ENCODE results near the gene DNAJC11. TPM values are rescaled to one million over a fixed set of nuclear protein-coding genes. Genes with fewer than 3 reads are reported as not detected.
A peak's percentile ranks its signal among the peaks of the same experiment; 100 is the strongest.
"Not testable (repeated sequence)": the region's sequence is repeated elsewhere in the genome, so short reads cannot be mapped to it uniquely, and the experiment has no call there.

The DNAJC11 gene
- total RNA-seq, 2 experiments from 2014 or later = 43.0 to 52.1 TPM

DNA sequence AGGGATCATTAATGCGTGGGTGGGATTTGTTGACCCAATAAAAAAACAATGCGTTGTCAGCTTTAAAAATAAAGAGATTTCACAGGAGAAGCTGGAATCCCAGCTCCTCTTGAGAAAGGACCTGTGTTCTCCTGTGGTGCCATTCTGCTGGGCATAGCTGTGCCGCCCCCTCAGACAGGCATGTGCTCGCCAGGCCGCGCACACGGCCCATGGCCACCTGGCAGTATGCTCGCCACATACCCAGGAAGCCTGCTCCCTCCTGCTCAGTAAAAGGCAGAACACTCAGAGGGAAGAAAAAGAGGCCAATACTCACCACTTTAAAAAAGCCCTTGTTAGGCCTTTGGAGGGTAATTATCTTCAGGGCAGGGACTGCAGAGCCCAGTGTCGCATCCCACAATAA lies 63.8 kb downstream of the DNAJC11 start:
- POLR2A ChIA-PET = no interaction called here
- Mint-ChIP-seq H3K36me3 (ENCODE audit: low read depth) (peaks cover 19% of the 10 kb centered on the region), H3K27ac (no peak overlapping the region), H3K9me3 (no peaks in the 10 kb centered on the region), H3K4me1 (no peaks in the 10 kb centered on the region), H3K4me3 (no peak overlapping the region), H3K27me3 (no peaks in the 10 kb centered on the region)
- no peak for DNase-seq
- CTCF ChIA-PET = no interaction called here

DNA sequence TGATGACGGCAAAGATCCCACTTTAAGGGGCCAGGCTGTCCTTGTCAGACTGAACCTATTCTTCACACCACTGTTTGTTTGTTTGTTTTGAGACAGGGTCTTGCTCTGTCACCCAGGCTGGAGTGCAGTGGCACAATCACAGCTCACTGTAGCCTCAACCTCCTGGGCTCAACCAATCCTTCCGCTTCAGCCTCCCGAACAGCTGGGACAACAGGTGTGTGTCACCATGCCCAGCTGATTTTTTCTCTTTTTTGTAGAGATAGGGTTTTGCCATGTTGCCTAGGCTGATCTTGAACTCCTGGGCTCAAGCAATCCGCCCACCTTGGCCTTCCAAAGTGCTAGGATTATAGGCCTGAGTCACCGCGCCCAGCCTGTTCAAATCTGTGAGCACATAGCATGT lies 64.8 kb downstream of the DNAJC11 start:
- H3K27ac Mint-ChIP-seq, POLR2A ChIA-PET, H3K9me3 Mint-ChIP-seq, H3K4me3 Mint-ChIP-seq, H3K4me1 Mint-ChIP-seq, H3K27me3 Mint-ChIP-seq, DNase-seq: not testable (repeated sequence)
- H3K36me3 Mint-ChIP-seq (ENCODE audit: low read depth) = peaks cover 19% of the 10 kb centered on the region
- CTCF ChIA-PET = interaction anchor here (1.2 to 1.5 kb wide), 2 partner anchors 9 to 32 kb away, joined by 4 to 8 read pairs; no protein-coding TSS in a partner anchor

DNA sequence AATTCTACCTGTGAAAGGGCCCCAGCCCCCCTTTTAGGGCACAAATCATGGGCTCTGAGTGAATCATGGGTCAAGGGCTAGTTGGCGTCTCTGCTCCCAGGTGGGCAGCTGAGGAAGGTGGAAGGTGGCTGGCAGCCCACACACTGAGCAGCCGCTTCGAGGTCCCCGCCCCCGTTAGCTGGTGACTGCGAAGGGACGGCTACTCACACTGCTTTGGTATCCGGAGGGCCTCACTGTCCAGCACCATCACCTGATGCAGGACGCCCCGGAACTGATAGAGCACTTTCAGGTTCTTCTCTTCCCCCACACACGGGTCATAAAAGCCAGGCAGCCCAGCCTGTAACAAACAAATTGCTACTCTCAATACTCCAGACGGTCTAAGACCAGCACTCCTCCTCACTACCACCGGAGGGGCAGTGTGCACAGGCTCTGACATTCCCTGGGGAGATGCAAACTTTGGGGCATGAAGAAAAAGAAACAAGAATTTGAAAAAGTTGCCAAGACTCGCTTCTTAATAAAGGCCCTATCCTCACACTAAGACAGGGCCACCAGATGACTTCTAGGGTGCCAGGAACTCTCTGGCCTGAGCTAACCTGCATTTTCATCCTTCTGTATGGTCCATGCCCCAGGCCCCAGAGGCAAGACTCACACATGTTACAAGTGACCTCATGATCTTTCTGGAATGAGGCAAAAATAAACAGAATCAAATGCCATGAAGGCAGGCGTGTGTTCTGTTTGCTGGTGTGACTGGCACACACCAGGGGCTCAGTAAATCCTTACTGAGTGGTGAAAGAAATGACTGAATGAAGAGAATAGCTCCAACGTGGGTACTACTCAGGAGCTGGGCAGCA lies 65.5 kb downstream of the DNAJC11 start:
- Mint-ChIP-seq H3K36me3 (ENCODE audit: low read depth) (peaks cover 19% of the 10 kb centered on the region), H3K9me3 (no peaks in the 10 kb centered on the region), H3K27me3 (no peaks in the 10 kb centered on the region), H3K27ac (no peak overlapping the region), H3K4me1 (no peaks in the 10 kb centered on the region), H3K4me3 (no peak overlapping the region)
- ChIA-PET POLR2A (no interaction called here), CTCF (interaction anchor here (1.2 to 1.5 kb wide), 2 partner anchors 9 to 32 kb away, joined by 4 to 8 read pairs; no protein-coding TSS in a partner anchor)
- DNase-seq = no peak

DNA sequence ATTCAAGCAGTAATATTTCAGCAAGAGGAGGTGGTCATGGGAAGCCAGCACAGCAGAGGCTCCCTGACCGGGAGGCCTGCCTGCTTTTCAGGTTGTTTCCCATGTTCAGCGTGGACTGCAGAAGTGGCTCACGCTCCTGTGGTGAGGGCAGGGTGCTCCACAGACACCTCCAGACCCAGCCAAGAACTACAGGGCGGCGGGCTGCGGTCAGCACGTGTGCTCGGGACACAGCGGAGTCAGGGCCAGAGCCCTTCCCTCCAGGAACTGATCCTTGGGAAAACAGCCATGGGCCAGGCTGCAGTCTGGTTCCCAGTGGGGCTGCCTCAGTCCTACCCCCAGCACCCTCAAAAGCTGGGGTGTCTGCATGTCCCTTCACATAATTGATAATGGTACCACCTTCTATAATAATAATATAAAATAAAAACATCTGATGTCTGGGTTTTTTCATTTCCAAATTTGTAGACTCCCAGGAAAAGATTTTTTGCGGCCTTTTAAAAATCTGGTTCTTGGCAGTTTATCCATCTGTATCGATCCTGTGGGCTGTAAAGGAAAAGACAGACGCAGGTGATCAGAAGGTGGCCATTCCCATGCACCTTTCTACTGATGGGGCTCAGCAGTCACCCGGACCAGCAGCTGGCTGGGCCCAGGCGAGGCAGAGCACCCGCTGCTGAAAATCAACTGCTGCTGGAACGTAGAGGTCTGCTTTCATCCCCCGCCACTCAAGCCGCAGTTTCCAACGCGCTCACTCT lies 66.3 kb downstream of the DNAJC11 start:
- Mint-ChIP-seq H3K9me3 (no peaks in the 10 kb centered on the region), H3K4me1 (no peaks in the 10 kb centered on the region), H3K27me3 (no peaks in the 10 kb centered on the region), H3K4me3 (no peak overlapping the region), H3K36me3 (ENCODE audit: low read depth) (peaks cover 19% of the 10 kb centered on the region), H3K27ac (no peak overlapping the region)
- ChIA-PET CTCF (interaction anchor here (1.0 to 1.2 kb wide), 3 partner anchors 12 to 144 kb away, joined by 3 to 4 read pairs (median 3); partner anchors contain the start of gene PLEKHG5), POLR2A (no interaction called here)
- DNase-seq = no peak

DNA sequence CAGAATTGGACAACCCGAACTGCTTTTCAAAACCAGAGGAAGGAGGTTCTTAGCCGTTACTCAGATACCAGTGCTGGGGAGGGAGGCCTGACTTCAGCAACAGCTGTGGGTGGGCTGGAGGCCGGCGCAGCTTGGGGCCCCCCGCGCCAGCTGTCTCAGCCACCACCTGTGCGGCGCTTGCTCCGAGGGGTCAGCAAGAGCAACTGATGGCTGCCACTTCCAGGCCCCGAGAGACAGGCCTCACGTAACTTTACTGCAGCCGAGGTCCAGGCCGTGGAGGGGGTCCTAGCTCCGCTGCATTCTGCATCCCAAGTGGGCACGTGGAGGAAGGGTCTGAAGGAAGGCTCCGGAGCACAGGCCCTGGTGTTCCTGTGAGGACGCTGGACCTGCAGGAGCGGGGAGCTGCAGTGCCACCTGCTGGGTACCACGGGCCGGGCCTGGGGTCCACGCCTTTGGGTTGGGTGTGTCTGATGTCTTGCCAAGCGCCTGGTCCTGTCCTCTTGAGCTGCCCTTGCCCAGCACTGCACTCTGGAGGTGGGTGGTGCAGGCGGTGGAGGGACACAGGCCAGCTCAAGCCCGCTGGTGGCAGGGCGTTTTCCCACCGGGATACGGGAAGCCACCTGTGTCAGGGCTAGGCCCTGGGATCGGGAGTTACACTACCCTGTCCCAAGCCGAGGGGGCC lies 67.1 kb downstream of the DNAJC11 start:
- DNase-seq = peak; percentile 44
- ChIA-PET POLR2A (interaction anchor here (0.6 kb wide), 1 partner anchor 94 kb away, joined by 3 read pairs; no protein-coding TSS in a partner anchor), CTCF (interaction anchor here (1.0 to 1.1 kb wide), 3 partner anchors 11 to 143 kb away, joined by 3 to 5 read pairs (median 3); partner anchors contain the start of gene PLEKHG5)
- Mint-ChIP-seq H3K27me3 (no peaks in the 10 kb centered on the region), H3K9me3 (no peaks in the 10 kb centered on the region), H3K27ac (no peak overlapping the region), H3K4me3 (no peak overlapping the region), H3K36me3 (ENCODE audit: low read depth) (peaks cover 21% of the 10 kb centered on the region), H3K4me1 (peaks cover under 1% of the 10 kb centered on the region)

DNA sequence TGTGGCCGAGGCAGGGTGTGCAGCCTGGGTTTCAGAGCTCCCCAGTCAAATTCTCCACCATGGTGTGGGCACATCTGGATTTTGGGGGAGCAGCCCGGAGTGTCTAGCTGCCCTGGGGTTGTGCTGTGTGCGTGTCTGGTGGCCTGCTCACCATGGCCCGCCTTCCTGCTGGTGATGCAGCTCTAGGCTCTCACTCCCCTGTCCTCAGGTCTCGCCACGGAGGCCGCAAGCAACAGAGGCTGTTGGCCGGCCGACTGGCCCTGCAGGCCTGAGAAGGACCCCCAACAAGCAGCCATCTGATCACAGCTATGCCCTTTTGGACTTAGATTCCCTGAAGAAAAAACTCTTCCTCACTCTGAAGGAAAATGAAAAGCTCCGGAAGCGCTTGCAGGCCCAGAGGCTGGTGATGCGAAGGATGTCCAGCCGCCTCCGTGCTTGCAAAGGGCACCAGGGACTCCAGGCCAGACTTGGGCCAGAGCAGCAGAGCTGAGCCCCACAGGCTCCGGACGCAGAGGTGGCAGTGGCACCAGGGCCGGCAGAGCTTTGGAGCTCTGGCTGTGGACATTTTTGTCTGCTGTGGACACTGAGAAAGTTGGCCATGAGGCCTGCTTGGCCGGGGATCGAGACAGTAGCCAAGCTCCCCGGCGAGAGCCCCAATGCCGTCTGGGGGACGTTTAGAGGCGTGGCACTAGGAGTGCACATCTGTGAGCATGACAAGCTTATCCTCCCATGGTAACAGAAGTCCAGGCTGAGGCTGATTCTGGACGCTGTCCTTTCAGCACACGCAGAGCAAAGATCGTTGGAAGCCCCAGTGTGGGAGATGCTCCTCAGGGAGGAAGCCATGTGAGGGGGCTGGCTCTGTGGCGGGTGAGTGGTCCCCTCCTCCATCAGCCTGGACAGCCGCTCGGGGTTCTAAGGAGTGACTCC lies 68.8 kb downstream of the DNAJC11 start:
- POLR2A ChIA-PET = interaction anchor here (0.5 kb wide), 1 partner anchor 9 kb away, joined by 3 read pairs; no protein-coding TSS in a partner anchor
- peaks cover 27% of the 10 kb centered on the region for H3K36me3 Mint-ChIP-seq (ENCODE audit: low read depth)
- DNase-seq = no peak
- H3K4me1 Mint-ChIP-seq = peaks cover 4% of the 10 kb centered on the region
- no peak overlapping the region for H3K27ac Mint-ChIP-seq
- no peak overlapping the region for H3K4me3 Mint-ChIP-seq
- H3K27me3 Mint-ChIP-seq = no peaks in the 10 kb centered on the region
- CTCF ChIA-PET = interaction anchor here (0.6 to 1.0 kb wide), 3 partner anchors 9 to 699 kb away, joined by 3 read pairs; no protein-coding TSS in a partner anchor
- H3K9me3 Mint-ChIP-seq = no peaks in the 10 kb centered on the region

DNA sequence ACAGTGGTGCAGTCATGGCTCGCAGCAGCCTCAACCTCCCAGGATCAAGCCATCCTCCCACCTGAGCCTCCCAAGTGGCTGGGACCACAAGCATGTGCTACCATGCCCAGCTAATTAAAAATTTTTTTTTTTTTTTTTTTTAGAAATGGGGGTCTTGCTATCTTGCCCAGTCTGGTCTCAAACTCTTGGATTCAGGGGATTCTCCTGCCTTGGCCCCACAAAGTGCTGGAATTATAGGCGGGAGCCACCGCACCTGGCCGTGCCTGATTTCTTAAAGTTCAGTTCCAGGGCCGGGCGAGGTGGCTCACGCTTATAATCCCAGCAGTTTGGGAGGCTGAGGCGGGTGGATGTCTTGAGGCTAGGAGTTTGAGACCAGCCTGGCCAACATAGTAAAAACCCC lies 70.6 kb downstream of the DNAJC11 start:
- Mint-ChIP-seq H3K4me1 (peaks cover 22% of the 10 kb centered on the region), H3K27ac (no peak overlapping the region), H3K36me3 (ENCODE audit: low read depth) (peaks cover 30% of the 10 kb centered on the region), H3K9me3 (no peaks in the 10 kb centered on the region), H3K27me3 (no peaks in the 10 kb centered on the region), H3K4me3 (no peak overlapping the region)
- ChIA-PET CTCF (no interaction called here), POLR2A (no interaction called here)
- DNase-seq = no peak

DNA sequence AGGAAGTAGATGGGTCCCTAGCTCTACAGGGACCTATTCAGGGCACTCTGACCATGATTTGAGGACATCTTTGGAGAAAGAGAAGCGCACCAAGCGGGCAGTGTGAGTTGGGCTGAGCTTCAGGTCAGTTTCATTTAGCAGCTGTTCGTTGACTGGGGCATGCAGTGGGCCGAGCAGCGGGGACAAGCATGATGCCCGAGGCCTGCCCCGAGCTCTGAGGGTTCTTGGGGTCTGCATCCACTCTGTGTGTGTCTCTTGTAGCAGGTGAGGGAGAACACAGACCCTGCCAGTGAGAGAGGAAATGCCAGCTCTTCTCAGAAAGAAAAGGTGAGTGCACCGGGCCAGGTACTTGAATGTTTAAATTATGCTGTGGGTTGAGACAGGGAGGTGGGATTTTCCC lies 71.6 kb downstream of the DNAJC11 start:
- no peaks in the 10 kb centered on the region for H3K27me3 Mint-ChIP-seq
- POLR2A ChIA-PET = no interaction called here
- no peak for DNase-seq
- H3K9me3 Mint-ChIP-seq = no peaks in the 10 kb centered on the region
- H3K27ac Mint-ChIP-seq = no peak overlapping the region
- CTCF ChIA-PET = no interaction called here
- peaks cover 29% of the 10 kb centered on the region for H3K36me3 Mint-ChIP-seq (ENCODE audit: low read depth)
- H3K4me3 Mint-ChIP-seq = no peak overlapping the region
- H3K4me1 Mint-ChIP-seq = peaks cover 25% of the 10 kb centered on the region

DNA sequence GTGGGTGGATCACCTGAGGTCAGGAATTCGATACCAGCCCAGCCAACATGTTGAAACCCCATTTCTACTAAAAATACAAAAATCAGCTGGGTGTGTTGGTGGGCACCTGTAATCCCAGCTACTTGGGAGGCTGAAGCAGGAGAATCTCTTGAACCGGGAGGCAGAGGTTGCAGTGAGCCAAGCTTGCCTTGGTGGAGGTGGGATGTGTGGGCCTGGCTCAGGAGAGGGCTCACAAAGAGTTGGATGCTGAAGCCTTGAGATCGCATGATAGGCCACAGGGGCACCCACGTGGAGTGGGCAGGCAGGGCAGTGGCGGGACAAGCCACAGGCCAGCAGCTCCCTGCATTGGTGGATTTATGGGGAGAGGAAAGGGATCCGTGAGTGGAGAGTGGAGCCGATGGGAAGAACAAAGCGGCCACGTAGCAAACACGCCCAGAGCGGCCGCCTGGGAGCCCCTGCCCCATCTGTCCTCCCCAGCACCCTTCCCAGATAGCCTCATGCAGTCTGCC lies 72.6 kb downstream of the DNAJC11 start:
- Mint-ChIP-seq H3K27ac (no peak overlapping the region), H3K9me3 (no peaks in the 10 kb centered on the region), H3K4me3 (no peak overlapping the region), H3K27me3 (no peaks in the 10 kb centered on the region), H3K4me1 (peaks cover 30% of the 10 kb centered on the region), H3K36me3 (ENCODE audit: low read depth) (peaks cover 33% of the 10 kb centered on the region)
- CTCF ChIA-PET = interaction anchor here (0.9 to 1.1 kb wide), 2 partner anchors 13 to 14 kb away, joined by 3 to 6 read pairs; no protein-coding TSS in a partner anchor
- POLR2A ChIA-PET = no interaction called here
- DNase-seq = no peak

DNA sequence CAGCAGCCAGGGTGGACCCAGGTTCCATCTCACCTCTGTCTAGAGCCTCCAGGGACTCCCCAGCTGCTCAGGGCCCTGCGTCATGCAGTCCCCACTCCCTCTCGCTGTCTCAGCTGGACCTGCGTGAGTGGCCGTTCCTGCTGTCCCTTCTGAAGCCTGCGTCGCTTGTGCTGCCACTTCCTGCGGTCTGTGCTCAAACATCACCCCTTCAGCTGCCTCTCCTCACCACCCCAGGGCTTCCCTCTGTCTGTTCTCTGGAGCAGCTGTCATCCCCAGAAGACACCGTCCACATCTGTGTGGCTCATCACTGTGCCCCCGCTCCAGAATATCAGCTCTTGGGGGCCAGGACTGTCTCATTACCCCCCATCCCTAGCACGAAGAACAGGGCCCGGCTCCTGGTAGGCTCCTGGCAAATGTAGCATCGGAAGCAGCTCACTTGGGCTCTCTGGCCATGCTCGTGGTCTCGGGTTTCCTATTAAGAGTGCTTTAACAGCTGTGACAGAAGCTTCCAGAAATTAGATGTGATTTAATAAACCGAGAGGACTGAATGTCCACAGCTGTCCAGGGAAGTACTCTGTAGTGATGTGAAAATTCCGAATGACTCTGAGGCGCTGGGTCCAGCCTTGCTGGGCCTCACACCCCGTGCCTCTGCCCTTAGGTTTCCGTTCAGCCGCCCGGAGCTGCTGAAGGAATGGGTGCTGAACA lies 73.6 kb downstream of the DNAJC11 start:
- H3K36me3 Mint-ChIP-seq (ENCODE audit: low read depth) = peaks cover 24% of the 10 kb centered on the region
- no peak for DNase-seq
- no peaks in the 10 kb centered on the region for H3K9me3 Mint-ChIP-seq
- POLR2A ChIA-PET = no interaction called here
- H3K4me3 Mint-ChIP-seq = peak overlapping the region; percentile 3
- CTCF ChIA-PET = interaction anchor here (0.6 to 1.1 kb wide), 4 partner anchors 12 to 111 kb away, joined by 3 to 6 read pairs (median 4); no protein-coding TSS in a partner anchor
- peak overlapping the region; percentile 63 for H3K27ac Mint-ChIP-seq
- H3K27me3 Mint-ChIP-seq = no peaks in the 10 kb centered on the region
- H3K4me1 Mint-ChIP-seq = peaks cover 32% of the 10 kb centered on the region

DNA sequence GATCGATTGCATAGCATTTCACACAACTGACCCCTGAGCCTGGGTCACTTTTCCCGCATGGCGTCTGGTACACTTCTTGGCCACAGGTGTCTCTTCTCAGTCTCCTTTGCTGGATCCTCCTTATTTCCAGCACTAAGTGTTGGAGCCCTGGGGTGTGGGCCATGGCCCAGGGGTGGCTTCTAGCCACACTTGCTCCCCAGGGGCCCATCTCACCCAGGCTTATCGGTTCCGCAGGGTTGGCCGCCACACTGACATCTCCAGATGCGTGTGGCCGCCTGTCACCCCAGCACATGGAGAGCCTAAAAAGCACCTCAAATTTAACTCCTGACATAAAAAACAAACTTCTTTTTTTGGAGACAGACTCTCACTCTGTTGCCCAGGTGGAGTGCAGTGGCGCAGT lies 74.6 kb downstream of the DNAJC11 start:
- Mint-ChIP-seq H3K27ac (no peak overlapping the region), H3K27me3 (no peaks in the 10 kb centered on the region), H3K4me1 (peaks cover 32% of the 10 kb centered on the region), H3K36me3 (ENCODE audit: low read depth) (peaks cover 28% of the 10 kb centered on the region), H3K9me3 (no peaks in the 10 kb centered on the region), H3K4me3 (peak overlapping the region; percentile 90)
- ChIA-PET CTCF (interaction anchor here (1.0 kb wide), 1 partner anchor 10 kb away, joined by 3 read pairs; no protein-coding TSS in a partner anchor), POLR2A (no interaction called here)
- DNase-seq = no peak
